K562 (cell line): Measurements from ENCODE around the gene PTCH1. TPM values are rescaled to one million over a fixed set of nuclear protein-coding genes. Genes with fewer than 3 reads are reported as not detected.

ENCODE experiments used
- BMI1 ChIP-seq: fragments of 150-350 bp; IDR thresholded peaks from 2 replicates; pipeline ENCODE4 v1.6.1; 2014; ENCODE audit warnings: low read length
- CTCF ChIP-seq, 3 experiments: IDR thresholded peaks in 2 of 3; conservative IDR thresholded peaks in 1 of 3; 2 replicates each; pipeline ENCODE4 v1.5.1; 2011 to 2012; ENCODE audit warnings: low read length in 3 of 3, mild to moderate bottlenecking in 3 of 3, control low read depth in 2 of 3, improper control_type of control experiment in 1 of 3, inconsistent platforms in 1 of 3, low read depth in 1 of 3, mixed read lengths in 1 of 3, moderate library complexity in 1 of 3; ENCODE audit not compliant: insufficient read depth in 2 of 3
- E2F6 ChIP-seq, 2 experiments: IDR thresholded peaks; 2 replicates each; pipeline ENCODE4 v1.6.1; 2011; ENCODE audit warnings: borderline replicate concordance in 1 of 2, control low read depth in 1 of 2, low read depth in 1 of 2, low read length in 1 of 2, mild to moderate bottlenecking in 1 of 2, mixed read lengths in 1 of 2, moderate library complexity in 1 of 2; ENCODE audit not compliant: insufficient read depth in 1 of 2, insufficient read length in 1 of 2, poor library complexity in 1 of 2, severe bottlenecking in 1 of 2; ENCODE audit errors: extremely low read depth in 1 of 2
- E4F1 ChIP-seq: fragments of 250-450 bp; sonication (Bioruptor Pico); IDR thresholded peaks from 2 replicates; pipeline ENCODE4 v1.5.0; 2021; ENCODE audit warnings: mild to moderate bottlenecking, borderline replicate concordance
- FOXM1 ChIP-seq, 2 experiments: fragments of 450-650 bp in 1 of 2; sonication (generic) in 1 of 2; formaldehyde crosslinking in 1 of 2; IDR thresholded peaks; 2 replicates each; pipeline versions ENCODE4 v1.6.1 to v1.9.0; 2017 to 2022; ENCODE audit warnings: low read depth in 2 of 2, mild to moderate bottlenecking in 2 of 2, missing genetic modification reagents in 1 of 2, moderate library complexity in 1 of 2
- GATAD2B ChIP-seq: fragments of 450-650 bp; IDR thresholded peaks from 2 replicates; pipeline ENCODE4 v1.6.1; 2017; ENCODE audit warnings: mild to moderate bottlenecking, borderline replicate concordance
- MAZ ChIP-seq, 2 experiments: fragments of 450-650 bp in 1 of 2; sonication (generic) in 1 of 2; formaldehyde crosslinking; IDR thresholded peaks in 1 of 2; conservative IDR thresholded peaks in 1 of 2; 2 replicates each; pipeline versions ENCODE4 v1.4.0 to v1.5.0; 2020; ENCODE audit warnings: mild to moderate bottlenecking in 1 of 2, missing genetic modification reagents in 1 of 2
- MCM2 ChIP-seq: fragments of 450-650 bp; IDR thresholded peaks from 2 replicates; pipeline ENCODE4 v1.6.1; 2017; ENCODE audit warnings: low read depth, mild to moderate bottlenecking
- NEUROD1 ChIP-seq: fragments of 150-350 bp; IDR thresholded peaks from 2 replicates; pipeline ENCODE4 v1.6.1; 2014; ENCODE audit warnings: borderline replicate concordance, low read length, low read depth; ENCODE audit not compliant: partially characterized antibody
- NFIX ChIP-seq: fragments of 250-450 bp; sonication (Bioruptor Pico); IDR thresholded peaks from 2 replicates; pipeline ENCODE4 v1.4.0; 2020; ENCODE audit warnings: low read depth, mild to moderate bottlenecking, moderate library complexity
- PYGO2 ChIP-seq: fragments of 450-650 bp; IDR thresholded peaks from 2 replicates; pipeline ENCODE4 v1.6.1; 2016; ENCODE audit warnings: mild to moderate bottlenecking, missing genetic modification characterization, moderate library complexity, missing compliant biosample characterization
- RBFOX2 ChIP-seq: fragments of 200-400 bp; formaldehyde crosslinking; IDR thresholded peaks from 2 replicates; pipeline ENCODE4 v1.6.1; 2017; ENCODE audit warnings: low read depth, mild to moderate bottlenecking, low read length, moderate library complexity
- SIN3B ChIP-seq: fragments of 450-650 bp; IDR thresholded peaks from 2 replicates; pipeline ENCODE4 v1.6.1; 2017; ENCODE audit warnings: low read depth, mild to moderate bottlenecking, moderate library complexity
- TAF15 ChIP-seq: fragments of 200-400 bp; formaldehyde crosslinking; IDR thresholded peaks from 2 replicates; pipeline ENCODE4 v1.6.1; 2017; ENCODE audit warnings: mild to moderate bottlenecking, low read depth, low read length, moderate library complexity
- YY1 ChIP-seq, 3 experiments: IDR thresholded peaks; 2 replicates each; pipeline ENCODE4 v1.6.1; 2011; ENCODE audit warnings: low read length in 2 of 3, mild to moderate bottlenecking in 2 of 3, moderate library complexity in 2 of 3, borderline replicate concordance in 1 of 3, control low read depth in 1 of 3, low read depth in 1 of 3; ENCODE audit not compliant: insufficient read depth in 3 of 3, insufficient replicate concordance in 2 of 3, control insufficient read depth in 1 of 3, insufficient read length in 1 of 3; ENCODE audit errors: extremely low read depth in 1 of 3
- ZBTB17 ChIP-seq: fragments of 450-650 bp; formaldehyde crosslinking; IDR thresholded peaks from 2 replicates; pipeline ENCODE4 v1.4.0; 2020; ENCODE audit warnings: mild to moderate bottlenecking
- ZNF41 ChIP-seq: fragments of 250-450 bp; sonication (Bioruptor Pico); conservative IDR thresholded peaks from 2 replicates; pipeline ENCODE4 v1.4.0; 2020; ENCODE audit warnings: mild to moderate bottlenecking
- polyA plus RNA-seq, 8 experiments: library from polyadenylated mRNA; depleted of rRNA in 4 of 8; stranded (reverse) in 5 of 8; unstranded in 3 of 8; fragments of >200 nt; fragmentation: Nextera tagmentation in 2 of 8; fragmentation: Illumina TruSeq in 1 of 8; extraction: Ambion mirVana in 2 of 8; extraction: Trizol in 1 of 8; gene quantifications; 2 replicates each; pipeline versions ENCODE4 v1.2.1 to v1.2.3, GENCODE V29; 2011 to 2014; ENCODE audit warnings: inconsistent platforms in 1 of 8, missing spikeins in 1 of 8
- total RNA-seq, 7 experiments: library from RNA; depleted of rRNA in 6 of 7; stranded (reverse); fragments of >200 nt in 6 of 7; fragmentation: Illumina TruSeq in 2 of 7; extraction: Trizol in 2 of 7; gene quantifications; 2 replicates each; pipeline versions ENCODE4 v1.2.1 to v1.2.3, GENCODE V29; 2011 to 2021; ENCODE audit warnings: low replicate concordance in 1 of 7
- TF ChIP-seq, protein P1 (sequence below): sonication (generic); formaldehyde crosslinking; IDR thresholded peaks from 2 replicates; pipeline ENCODE4 v1.8.0; 2022; ENCODE audit warnings: missing genetic modification reagents, mild to moderate bottlenecking, moderate library complexity, borderline replicate concordance

The PTCH1 gene
- total and polyA plus RNA-seq, 9 of the 15 experiments (the other 6 are each of a cell fraction or from before 2014, with no cell fraction given), result 0.70 to 9.9 (median 3.8) TPM

DNA sequence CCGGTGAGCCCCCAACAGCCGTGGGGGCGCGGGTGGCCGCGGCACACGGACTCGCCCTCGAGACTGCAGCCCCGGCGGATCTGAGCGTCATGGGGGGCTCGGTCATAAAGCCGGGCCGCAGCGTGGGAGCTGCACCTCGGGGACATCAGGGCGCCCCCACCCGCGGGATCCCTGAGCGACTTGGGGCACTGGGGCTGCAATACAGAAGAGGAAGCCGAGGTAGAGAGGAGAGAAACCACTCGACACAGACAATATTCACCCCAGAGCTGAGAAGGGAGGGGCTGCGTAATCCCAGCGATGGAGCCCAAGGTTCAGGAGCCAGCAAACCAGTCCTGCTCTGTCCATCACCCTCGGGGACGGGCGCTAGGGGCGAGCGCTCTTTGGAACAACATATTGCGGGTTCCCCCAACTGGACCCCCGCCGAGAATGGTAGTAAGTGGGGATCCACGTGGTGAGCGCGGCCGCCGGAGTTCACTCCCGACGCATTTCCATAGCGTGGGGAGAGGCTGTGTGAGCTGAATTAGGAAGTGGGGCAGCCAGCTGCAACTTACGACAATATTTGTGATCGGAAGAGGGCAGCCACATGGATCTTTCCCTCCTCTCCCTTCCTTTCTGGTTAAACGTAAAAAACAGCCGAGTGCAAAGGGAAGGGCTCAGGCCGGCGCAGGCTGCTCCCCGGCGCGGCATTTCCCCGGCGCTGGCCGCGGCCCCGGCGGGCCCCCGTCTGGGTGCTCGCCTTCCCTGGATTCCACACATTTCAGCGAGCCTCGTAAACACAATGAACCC is 9.9 kb downstream of the PTCH1 start (continued):
- TF ChIP-seq PYGO2 (no peak), ZNF41 (CRISPR knock-in tag) (no peak), TAF15 (no peak), SIN3B (0 out of 2 replicates have a peak, but pooled peaks have one; percentile 30), GATAD2B (peak; percentile 66), YY1 (IDR thresholded peaks at IDR 0.05; ENCODE audit: borderline replicate concordance in 1 of 3, control insufficient read depth in 1 of 3, extremely low read depth in 1 of 3, insufficient read depth in 3 of 3, insufficient read length in 1 of 3, insufficient replicate concordance in 2 of 3, low read depth in 1 of 3, low read length in 2 of 3) (peak in 1 of 3 experiments; percentile 6), RBFOX2 (peak; percentile 66), NFIX (CRISPR knock-in tag) (no peak), E4F1 (CRISPR knock-in tag) (no peak), E2F6 (IDR thresholded peaks at IDR 0.05; ENCODE audit: borderline replicate concordance in 1 of 2, extremely low read depth in 1 of 2, insufficient read depth in 1 of 2, insufficient read length in 1 of 2, low read depth in 1 of 2, low read length in 1 of 2, poor library complexity in 1 of 2, severe bottlenecking in 1 of 2) (peak in 1 of 2 experiments; percentile 40), NEUROD1 (no peak), MCM2 (no peak), FOXM1 (IDR thresholded peaks at IDR 0.05; ENCODE audit: low read depth) (no peak), FOXM1 (CRISPR knock-in tag; IDR thresholded peaks at IDR 0.05; ENCODE audit: low read depth) (no peak), ZBTB17 (CRISPR knock-in tag) (no peak), BMI1 (no peak), CTCF (IDR thresholded peaks at IDR 0.05 in 2 of 3, conservative IDR thresholded peaks at IDR 0.05 in 1 of 3; ENCODE audit: insufficient read depth in 2 of 3, low read depth in 1 of 3, low read length in 3 of 3) (0 out of 6 replicates have a peak, but pooled peaks of 1 of the 3 experiments have one; percentile 0), MAZ (CRISPR knock-in tag; conservative IDR thresholded peaks at IDR 0.05 in 1 of 2, IDR thresholded peaks at IDR 0.05 in 1 of 2) (peak; percentile 40 to 60)
- TF ChIP-seq, protein P1, sequence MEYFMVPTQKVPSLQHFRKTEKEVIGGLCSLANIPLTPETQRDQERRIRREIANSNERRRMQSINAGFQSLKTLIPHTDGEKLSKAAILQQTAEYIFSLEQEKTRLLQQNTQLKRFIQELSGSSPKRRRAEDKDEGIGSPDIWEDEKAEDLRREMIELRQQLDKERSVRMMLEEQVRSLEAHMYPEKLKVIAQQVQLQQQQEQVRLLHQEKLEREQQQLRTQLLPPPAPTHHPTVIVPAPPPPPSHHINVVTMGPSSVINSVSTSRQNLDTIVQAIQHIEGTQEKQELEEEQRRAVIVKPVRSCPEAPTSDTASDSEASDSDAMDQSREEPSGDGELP (CRISPR knock-in tag), result peak; percentile 56; the same call in 1 of the 2 replicates
